Neutrophil (primary cell): ENCODE results near the gene NUAK1.

Experiments used
- H3K27ac ChIP-seq: fragments of 200-600 bp; sonication (generic); 2 replicates; pipeline ENCODE4 v1.5.1; 2016; ENCODE audit warnings: mild to moderate bottlenecking, moderate library complexity
- H3K27me3 ChIP-seq: fragments of 200-600 bp; sonication (generic); 2 replicates; pipeline ENCODE4 v1.6.0; 2016; ENCODE audit warnings: mild to moderate bottlenecking
- H3K36me3 ChIP-seq: fragments of 200-600 bp; sonication (generic); 2 replicates; pipeline ENCODE4 v1.5.1; 2017
- H3K4me1 ChIP-seq, 2 experiments: fragments of 200-600 bp in 1 of 2; sonication (generic) in 1 of 2; 1 replicate in 1 of 2; 2 replicates in 1 of 2; pipeline versions ENCODE4 v1.5.1 to v1.6.1; 2013 to 2016; ENCODE audit warnings: low read depth in 1 of 2, low read length in 1 of 2, mild to moderate bottlenecking in 1 of 2, moderate library complexity in 1 of 2; ENCODE audit not compliant: control insufficient read depth in 1 of 2, insufficient read depth in 1 of 2
- H3K4me3 ChIP-seq, 2 experiments: fragments of 200-600 bp in 1 of 2; sonication (generic) in 1 of 2; 1 replicate in 1 of 2; 2 replicates in 1 of 2; pipeline ENCODE4 v1.5.1; 2013 to 2016; ENCODE audit warnings: low read depth in 1 of 2, low read length in 1 of 2, mild to moderate bottlenecking in 1 of 2, moderate library complexity in 1 of 2
- H3K9me3 ChIP-seq: fragments of 200-600 bp; sonication (generic); 2 replicates; pipeline ENCODE4 v1.5.1; 2016
- TF ChIP-seq, protein P1 (sequence below): fragments of 200-600 bp; sonication (generic); IDR thresholded peaks from 2 replicates; pipeline ENCODE4 v1.5.1; 2016; ENCODE audit warnings: antibody characterized with exemption

The NUAK1 gene

DNA sequence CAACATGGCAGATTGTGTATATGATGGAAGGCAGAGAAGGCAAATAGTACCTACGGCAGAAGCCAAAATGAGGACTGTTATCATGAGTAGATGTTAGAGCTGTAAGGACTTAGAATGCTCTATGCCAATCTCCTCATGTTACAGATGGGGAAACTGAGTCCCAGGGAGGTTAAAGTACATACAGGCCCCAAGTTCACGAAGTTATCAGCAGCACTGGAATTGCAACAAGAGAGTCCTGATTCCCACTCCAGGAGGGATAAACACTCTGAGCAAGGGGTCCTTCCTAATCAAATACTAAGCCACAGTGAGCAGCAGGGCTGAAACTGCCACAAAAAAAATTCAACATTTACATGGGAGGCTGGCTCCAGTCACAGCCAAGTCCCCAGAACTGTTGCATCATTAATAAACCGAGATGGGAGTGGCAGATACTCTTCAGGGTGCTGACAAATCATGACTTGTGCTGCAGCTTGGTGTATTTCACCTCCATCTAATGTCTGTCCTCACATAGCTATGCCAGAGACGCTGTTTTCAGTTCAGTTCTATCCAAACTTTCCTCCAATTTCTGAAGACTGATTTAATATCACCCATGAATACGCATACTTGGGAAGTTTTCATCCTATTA, 24.2 kb downstream of the NUAK1 start:
- TF ChIP-seq, protein P1, sequence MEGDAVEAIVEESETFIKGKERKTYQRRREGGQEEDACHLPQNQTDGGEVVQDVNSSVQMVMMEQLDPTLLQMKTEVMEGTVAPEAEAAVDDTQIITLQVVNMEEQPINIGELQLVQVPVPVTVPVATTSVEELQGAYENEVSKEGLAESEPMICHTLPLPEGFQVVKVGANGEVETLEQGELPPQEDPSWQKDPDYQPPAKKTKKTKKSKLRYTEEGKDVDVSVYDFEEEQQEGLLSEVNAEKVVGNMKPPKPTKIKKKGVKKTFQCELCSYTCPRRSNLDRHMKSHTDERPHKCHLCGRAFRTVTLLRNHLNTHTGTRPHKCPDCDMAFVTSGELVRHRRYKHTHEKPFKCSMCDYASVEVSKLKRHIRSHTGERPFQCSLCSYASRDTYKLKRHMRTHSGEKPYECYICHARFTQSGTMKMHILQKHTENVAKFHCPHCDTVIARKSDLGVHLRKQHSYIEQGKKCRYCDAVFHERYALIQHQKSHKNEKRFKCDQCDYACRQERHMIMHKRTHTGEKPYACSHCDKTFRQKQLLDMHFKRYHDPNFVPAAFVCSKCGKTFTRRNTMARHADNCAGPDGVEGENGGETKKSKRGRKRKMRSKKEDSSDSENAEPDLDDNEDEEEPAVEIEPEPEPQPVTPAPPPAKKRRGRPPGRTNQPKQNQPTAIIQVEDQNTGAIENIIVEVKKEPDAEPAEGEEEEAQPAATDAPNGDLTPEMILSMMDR: no peak
- Histone ChIP-seq H3K27me3 (peaks cover 16% of the 10 kb centered on the region), H3K4me3 (no peak overlapping the region), H3K4me1 (no peaks in the 10 kb centered on the region), H3K9me3 (no peaks in the 10 kb centered on the region), H3K36me3 (no peaks in the 10 kb centered on the region), H3K27ac (no peak overlapping the region)

DNA sequence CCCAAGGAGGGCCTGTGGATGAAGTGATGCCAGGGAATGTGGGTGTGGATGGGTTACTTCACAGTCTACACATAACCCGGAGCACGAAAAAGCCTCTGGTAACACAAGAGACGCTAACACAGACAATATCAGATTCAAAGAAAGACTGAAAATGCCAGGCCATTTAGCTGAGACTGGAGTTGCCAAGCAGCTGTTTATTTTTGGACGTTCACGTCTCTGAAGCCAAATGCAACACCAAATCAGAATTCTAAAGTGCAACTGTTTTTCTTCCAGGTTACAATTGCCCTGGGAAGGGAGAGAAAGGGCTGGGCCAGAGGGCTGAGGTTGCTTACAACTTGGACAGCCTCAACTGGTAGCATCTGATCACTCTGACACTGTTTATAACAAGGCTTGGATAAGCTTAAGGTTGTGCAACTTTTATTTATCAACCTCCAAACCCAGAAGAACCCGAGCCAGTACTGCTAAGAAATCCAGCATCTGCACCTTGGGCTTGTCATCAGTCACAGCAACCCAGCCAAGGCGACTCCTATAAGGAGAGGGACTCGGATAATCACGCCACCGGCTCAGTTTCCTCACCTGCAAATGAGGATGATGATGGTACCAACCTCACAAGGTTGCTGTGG, 24.8 kb downstream of the NUAK1 start:
- H3K27me3 ChIP-seq: peaks cover 17% of the 10 kb centered on the region
- no peak overlapping the region for H3K27ac ChIP-seq
- H3K36me3 ChIP-seq: no peaks in the 10 kb centered on the region
- H3K4me3 ChIP-seq: no peak overlapping the region
- H3K9me3 ChIP-seq: no peaks in the 10 kb centered on the region
- H3K4me1 ChIP-seq: no peaks in the 10 kb centered on the region
- TF ChIP-seq, protein P1: no peak

DNA sequence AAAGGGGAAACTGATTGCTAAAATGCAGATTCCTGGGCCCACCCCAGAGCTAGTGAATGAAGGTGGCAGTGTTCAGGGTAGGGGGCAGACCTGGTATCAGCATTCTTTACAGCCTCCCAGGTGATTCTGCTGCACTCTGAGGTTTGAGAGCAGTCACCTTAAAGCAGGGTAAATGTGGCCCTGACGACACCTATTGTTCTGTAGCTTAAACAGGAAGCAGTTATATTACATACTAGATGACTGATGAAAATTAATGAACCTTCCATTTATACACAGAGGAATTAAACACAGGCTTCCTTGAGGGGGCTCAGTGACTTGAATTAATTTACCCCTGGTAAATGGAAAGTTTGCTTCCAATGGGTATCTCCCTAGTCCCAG, 25.3 kb downstream of the NUAK1 start:
- Histone ChIP-seq H3K27ac (no peak overlapping the region), H3K4me1 (no peaks in the 10 kb centered on the region), H3K36me3 (no peaks in the 10 kb centered on the region), H3K4me3 (no peak overlapping the region), H3K27me3 (peaks cover 18% of the 10 kb centered on the region), H3K9me3 (no peaks in the 10 kb centered on the region)
- TF ChIP-seq, protein P1: no peak

DNA sequence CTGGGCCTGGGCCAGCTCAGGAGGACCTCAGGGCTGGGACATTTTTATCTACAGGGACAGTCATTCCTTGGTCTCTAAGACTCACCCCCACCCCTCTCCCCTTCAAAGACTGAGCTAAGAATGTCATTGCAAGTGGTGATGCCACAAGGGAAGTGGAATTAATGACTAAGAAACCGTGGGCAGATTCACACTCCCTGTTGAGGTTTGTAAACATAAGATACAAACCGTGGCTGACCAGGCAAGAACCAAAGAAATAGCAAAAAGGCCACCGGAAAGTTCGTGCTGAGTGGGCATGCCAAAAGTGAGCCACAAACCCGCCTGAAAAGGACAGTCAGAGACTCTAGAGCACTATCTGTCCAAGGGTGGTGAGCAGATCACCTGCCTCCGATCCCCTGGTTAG, 25.7 kb downstream of the NUAK1 start:
- H3K27me3 ChIP-seq: peaks cover 21% of the 10 kb centered on the region
- no peak overlapping the region for H3K27ac ChIP-seq
- H3K4me3 ChIP-seq: no peak overlapping the region
- TF ChIP-seq, protein P1: no peak
- H3K9me3 ChIP-seq: no peaks in the 10 kb centered on the region
- no peaks in the 10 kb centered on the region for H3K36me3 ChIP-seq
- no peaks in the 10 kb centered on the region for H3K4me1 ChIP-seq

DNA sequence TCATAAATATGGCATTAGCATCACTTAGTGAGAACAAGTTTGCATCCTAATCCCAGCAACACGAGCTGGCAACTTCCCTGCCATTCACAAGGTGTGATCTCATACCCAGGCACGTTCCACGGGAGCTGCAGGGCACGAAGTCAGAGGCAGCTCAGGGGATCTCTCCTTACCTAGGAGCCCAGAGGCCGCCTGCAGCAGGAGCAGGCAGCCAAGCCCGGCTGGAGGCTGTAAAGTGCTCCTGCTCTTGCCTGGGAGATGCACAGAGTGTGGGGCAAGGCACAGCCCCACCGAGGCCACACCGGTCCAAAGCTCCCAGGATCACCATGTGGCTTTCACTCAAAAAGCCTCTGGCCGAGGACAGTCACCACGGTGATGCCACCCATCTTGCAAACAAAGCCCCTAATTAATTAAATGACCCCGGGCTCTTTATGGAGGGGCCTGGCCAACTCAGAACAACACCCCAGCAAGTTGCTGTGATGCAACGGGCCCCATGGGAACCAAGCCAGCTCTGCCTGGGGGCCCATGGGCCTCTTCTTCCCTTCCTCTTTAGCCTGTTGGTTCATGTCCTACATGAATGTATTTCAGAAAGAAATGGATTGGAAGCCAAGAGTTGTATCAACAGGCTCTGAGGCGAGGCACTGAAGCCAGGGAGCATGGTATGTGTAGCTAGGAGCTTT, 26.5 kb downstream of the NUAK1 start:
- H3K4me1 ChIP-seq: no peaks in the 10 kb centered on the region
- H3K36me3 ChIP-seq: no peaks in the 10 kb centered on the region
- TF ChIP-seq, protein P1: no peak
- no peak overlapping the region for H3K4me3 ChIP-seq
- H3K27me3 ChIP-seq: peaks cover 27% of the 10 kb centered on the region
- no peak overlapping the region for H3K27ac ChIP-seq
- no peaks in the 10 kb centered on the region for H3K9me3 ChIP-seq
